Dermis microvascular lymphatic vessel endothelial cell (primary cell): Measurements from ENCODE around the gene NTF4. TPM values are rescaled to one million over a fixed set of nuclear protein-coding genes. Genes with fewer than 3 reads are reported as not detected.
"Not testable (repeated sequence)": the region's sequence is repeated elsewhere in the genome, so short reads cannot be mapped to it uniquely, and the experiment has no call there.

Source experiments
- DNase-seq, 2 donors: peaks; one replicate each; pipeline versions ENCODE4 v3.0.0 to v3.0.0-alpha.2; 2010; ENCODE audit warnings: low read depth in 2 of 2
- total RNA-seq: library from RNA; depleted of rRNA; stranded (reverse); fragments of >200 nt; gene quantifications from 2 replicates; pipeline ENCODE4 v1.2.1, GENCODE V29; 2014

Gene NTF4
- total RNA-seq, 1 donor from 2014 or later, result not detected

DNA sequence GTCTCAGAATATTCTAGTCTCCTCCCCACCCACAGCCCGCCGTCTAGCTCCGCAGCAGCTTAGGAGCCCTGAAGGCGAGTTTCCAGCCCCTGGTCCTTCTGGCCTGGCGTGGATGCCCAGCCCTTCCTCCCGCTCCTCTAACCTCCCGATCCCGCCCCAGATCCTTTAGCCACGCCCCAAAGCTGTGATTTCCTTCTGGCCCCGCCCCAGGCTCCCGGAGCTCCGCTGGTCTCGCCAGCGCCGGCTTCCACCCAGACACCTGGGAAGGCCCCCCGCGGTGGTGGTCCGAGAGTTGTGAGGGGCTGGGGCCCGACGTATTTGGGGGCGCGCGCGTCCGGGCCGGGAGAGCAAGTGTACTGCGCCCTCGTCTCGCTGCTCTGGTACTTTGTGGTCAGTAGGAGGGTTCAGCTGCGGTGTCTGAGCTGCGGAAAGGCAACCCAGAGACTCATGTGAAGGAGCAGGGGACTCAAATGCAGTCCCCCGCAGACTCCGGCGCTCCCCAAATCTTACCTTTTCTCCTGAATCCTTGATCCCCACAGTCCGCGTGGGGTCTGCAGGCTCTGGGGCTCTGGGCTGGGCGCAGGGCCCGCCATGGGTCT lies 6.9 kb downstream of the NTF4 start, which contains the start of gene CGB7:
Gene CGB7, minus strand, starts transcription at position 114 of the 599 bp plus-strand sequence. CDS start 2,374 bp downstream, outside the sequence.
- peak in 1 of 2 donors; percentile 43 for DNase-seq

DNA sequence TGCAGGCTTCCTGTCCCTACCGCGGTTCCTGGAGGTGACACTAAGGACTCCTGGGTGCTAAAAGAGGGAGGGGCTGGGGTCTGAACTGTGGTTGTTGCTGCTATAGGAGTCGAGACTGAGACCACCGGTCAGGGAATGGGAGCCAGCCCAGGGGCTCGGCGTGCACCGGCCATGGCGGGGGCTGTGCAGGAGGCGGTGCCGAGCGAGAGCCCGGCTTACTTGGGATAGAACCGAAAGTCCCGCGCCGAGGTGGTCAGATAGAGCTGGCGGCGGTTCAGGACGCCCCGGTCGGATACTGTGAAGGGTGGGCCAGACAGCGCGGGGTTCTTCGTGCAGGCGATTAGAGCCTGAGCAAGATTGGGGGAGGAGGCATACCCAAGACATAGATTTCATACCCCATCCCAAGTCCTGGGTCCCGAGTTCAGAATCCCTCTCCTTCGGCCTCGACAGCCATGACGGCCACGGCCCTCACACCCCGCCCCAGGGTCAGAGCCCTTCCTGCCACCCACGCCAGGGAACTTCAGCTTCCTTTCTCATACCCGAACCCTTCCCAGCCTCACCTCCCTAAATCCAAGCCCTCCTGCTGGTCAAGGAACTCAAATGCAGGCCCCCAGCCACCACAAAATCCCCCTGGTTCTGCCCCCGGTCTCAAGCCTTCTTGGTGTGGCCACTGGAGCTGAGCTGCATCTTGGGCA lies 7.6 kb downstream of the NTF4 start:
- DNase-seq, result not testable (repeated sequence)

DNA sequence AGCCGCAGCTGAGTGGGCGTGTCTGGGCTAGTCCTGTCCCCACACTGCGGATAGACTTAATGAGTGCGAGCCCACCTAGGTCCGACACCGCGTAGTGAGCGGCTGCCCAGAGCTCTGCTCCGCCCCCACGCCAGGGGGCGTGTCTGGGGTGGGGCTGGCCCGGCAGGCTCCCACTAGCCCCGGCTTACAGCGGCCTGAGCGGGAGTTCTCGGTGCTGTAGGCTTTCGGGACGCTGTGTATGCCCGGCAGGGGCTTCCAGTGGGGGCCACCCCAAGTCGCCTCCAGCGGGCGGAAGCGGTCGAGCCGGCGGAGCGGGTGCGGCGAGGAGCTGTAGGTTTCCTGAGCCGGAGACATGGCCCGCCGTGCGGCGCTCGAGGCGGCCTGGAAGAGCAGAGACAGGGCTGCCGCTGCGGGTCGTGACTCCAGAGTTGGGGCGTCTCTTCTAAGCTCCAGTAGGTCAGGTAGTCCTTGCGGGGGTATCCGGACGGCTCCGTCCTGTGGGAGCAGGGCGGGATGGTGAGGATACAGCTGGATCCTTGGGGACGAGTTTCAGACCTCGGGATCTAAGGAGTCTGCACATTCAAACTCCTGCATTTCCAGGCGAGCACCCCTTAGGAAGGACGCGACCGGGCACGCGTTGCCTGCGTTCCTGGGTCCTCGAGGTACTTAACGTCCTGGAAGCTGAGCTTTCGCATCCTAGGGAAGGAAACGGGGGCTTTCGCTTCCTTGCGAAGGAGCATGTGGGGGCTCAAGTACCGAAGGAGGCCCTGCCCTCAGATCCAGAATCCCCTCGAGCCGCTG lies 8.3 kb downstream of the NTF4 start:
- peak in 1 of 2 donors; percentile 56 for DNase-seq

DNA sequence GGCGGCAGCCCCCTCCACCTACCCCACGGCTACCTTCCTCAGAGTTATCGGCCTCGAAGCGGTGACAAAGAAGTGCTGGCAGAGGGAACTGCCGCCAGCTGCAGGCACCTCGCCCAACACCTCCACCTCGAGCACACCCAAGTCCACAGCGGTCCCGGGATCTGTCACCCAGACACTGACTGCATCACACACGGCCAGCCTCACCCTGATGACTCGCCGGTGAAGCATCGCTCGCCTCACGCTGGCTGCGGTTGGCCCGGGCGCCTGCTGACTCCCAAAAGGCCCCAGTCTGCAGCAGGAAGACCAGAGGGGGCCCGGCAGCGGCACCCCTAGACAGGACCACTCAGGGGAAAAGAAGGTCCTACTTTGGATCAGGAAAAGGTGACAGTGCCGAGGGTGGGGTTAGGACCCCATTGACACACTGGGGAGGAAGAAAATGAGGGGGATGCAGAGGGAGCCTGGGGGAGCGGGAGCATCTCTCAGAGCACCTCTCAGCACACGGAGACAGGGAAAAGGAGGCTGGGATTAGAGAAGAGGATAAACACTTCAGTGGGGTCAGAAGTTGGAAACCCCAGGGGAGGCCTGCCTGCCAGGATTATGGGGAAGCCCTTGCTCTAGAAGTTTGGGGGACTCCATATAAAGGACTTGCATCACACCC lies 14.1 kb downstream of the NTF4 start:
- DNase-seq, result not testable (repeated sequence)

DNA sequence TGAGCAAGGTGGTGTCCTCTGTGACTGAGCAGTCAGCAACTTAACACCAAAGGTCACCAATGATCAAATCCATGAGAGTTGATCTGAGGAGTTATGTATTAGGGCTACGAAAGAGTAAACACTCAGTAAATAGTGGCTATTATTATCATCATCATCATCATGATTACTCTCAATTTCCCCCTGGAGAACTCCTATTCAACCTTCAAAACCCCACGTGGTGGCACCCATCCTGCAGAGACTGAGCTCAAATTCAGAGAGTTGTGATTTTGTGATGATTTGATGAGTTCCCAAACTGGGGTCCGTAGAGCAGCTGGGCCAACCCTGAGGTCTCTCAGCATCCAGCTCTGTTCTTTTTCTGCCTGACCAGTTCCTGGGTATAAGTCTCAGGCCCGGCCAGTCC lies 14.8 kb downstream of the NTF4 start:
- DNase-seq, result not testable (repeated sequence)

DNA sequence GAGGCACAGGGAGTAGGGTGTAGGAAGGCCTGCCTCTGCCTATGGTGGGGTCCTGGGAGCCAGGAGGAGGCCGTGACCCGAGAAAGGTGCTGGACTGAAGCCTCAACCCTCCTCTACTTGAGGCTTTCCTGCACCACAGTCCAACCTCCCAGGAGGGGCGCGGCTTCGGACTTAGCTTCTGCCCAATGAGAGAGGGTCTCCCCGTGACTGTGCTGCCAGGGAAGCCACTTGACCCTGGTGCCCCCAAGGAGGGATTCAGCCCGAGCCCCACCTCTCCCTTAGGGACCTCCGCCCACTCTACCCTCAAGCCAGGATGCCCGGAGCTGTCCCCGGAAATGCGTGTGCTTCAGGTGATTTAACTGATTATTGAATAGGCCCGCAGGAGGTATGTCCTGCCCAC lies 15.6 kb downstream of the NTF4 start, which contains the start of gene CGB8:
Gene CGB8, minus strand, starts transcription at position 101 of the 400 bp plus-strand sequence. CDS start 372 bp downstream, outside the sequence.
- DNase-seq, result not testable (repeated sequence)

DNA sequence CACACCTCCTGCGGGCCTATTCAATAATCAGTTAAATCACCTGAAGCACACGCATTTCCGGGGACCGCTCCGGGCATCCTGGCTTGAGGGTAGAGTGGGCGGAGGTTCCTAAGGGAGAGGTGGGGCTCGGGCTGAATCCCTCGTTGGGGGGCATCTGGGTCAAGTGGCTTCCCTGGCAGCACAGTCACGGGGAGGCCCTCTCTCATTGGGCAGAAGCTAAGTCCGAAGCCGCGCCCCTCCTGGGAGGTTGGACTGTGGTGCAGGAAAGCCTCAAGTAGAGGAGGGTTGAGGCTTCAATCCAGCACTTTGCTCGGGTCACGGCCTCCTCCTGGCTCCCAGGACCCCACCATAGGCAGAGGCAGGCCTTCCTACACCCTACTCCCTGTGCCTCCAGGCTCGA lies 21.1 kb downstream of the NTF4 start, which contains the start of gene CGB5:
Gene CGB5, plus strand, starts transcription at position 301 of the 400 bp plus-strand sequence. CDS start 362 bp downstream, outside the sequence.
- DNase-seq, result not testable (repeated sequence)

DNA sequence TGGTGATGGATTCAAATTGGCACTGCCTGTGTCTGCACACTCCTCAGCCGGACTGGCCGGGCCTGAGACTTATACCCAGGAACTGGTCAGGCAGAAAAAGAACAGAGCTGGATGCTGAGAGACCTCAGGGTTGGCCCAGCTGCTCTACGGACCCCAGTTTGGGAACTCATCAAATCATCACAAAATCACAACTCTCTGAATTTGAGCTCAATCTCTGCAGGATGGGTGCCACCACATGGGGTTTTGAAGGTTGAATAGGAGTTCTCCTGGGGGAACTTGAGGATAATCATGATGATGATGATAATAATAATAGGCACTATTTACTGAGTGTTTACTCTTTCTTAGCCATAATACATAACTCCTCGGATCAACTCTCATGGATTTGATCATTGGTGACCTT lies 22.0 kb downstream of the NTF4 start:
- DNase-seq, result not testable (repeated sequence)

DNA sequence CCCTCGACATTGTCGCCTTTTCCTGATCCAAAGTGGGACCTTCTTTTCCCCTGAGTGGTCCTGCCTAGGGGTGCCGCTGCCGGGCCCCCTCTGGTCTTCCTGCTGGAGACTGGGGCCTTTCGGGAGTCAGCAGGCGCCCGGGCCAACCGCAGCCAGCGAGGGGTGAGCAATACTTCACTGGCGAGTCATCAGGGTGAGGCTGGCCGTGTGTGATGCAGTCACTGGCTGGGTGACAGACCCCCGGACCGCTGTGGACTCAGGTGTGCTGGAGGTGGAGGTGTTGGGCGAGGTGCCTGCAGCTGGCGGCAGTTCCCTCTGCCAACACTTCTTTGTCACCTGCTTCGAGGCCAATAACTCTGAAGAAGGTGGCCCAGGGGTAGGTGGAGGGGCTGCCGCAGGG lies 22.4 kb downstream of the NTF4 start:
- DNase-seq, result no peak

DNA sequence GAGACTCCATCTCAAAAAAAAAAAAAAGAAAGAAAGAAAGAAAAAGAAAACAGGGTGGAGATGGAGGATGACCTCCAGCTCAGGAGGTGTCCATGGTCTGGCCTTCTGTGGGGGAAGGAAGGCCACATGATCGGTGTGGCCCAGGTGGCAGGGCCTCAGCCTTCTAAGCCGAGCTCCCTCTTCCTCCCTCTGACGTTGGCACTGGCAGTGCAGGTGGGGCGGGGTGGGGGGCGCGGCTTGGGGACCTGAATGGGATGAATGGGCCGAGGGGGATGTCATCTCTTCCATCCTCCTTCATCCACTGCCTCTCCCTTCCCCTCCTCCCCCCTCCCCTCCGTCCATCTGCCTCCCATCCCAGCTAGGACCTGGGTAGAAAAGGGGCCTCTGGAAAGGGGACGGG lies 24.9 kb downstream of the NTF4 start:
- DNase-seq, result not testable (repeated sequence)

DNA sequence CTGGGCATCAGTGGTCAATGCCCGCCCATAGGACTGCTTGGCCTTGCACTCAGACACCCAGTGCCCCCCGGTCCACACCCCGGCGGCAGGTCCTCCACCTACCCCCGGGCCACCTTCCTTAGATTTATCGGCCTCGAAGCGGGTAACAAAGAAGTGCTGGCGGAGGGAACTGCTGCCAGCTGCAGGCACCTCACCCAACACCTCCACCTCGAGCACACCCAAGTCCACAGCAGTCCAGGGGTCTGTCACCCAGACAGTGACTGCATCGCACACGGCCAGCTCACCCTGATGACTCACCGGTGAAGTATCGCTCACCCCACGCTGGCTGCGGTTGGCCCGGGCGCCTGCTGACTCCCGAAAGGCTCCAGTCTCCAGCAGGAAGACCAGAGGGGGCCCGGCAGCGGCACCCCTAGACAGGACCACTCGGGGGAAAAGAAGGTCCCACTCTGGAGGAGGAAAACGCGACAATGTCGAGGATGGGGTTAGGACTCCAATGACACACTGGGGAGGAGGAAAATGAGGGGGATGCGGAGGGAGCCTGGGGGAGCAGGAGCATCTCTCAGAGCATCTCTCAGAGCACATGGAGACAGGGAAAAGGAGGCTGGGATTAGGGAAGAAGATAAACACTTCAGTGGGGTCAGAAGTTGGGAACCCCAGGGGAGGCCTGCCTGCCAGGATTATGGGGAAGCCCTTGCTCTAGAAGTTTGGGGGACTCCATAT lies 25.9 kb downstream of the NTF4 start:
- DNase-seq, result not testable (repeated sequence)

DNA sequence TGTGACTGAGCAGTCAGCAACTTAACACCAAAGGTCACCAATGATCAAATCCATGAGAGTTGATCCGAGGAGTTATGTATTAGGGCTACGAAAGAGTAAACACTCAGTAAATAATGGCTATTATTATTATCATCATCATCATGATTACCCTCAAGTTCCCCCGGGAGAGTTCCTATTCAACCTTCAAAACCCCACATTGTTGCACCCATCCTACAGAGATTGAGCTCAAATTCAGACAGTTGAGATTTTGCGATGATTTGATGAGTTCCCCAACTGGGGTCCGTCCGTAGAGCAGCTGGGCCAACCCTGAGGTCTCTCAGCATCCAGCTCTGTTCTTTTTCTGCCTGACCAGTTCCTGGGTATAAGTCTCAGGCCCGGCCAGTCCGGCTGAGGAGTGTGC lies 26.5 kb downstream of the NTF4 start:
- DNase-seq, result not testable (repeated sequence)

DNA sequence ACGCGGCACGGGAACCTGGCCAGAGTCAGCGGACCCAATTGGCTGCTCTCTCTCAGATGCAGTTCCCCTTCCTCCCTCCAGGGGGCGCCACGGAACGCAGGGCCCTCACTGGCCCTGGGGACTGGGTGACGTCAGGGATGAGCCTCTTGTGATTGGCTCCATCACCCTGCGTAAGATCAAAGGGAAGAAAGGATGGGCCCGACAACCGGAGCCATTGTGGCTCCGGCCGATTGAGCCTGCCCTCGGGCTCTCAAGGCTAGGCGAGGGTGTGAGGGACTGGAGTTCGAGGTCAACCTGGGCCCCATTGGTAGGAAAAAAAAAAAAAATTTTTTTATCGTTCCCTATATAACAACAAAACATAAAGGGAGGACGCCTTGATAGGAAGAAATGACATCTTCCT lies 27.8 kb downstream of the NTF4 start, which contains the start of gene CGB1:
Gene CGB1, minus strand, starts transcription at position 81 of the 400 bp plus-strand sequence. CDS start 184 bp downstream, outside the sequence.
- not testable (repeated sequence) for DNase-seq

DNA sequence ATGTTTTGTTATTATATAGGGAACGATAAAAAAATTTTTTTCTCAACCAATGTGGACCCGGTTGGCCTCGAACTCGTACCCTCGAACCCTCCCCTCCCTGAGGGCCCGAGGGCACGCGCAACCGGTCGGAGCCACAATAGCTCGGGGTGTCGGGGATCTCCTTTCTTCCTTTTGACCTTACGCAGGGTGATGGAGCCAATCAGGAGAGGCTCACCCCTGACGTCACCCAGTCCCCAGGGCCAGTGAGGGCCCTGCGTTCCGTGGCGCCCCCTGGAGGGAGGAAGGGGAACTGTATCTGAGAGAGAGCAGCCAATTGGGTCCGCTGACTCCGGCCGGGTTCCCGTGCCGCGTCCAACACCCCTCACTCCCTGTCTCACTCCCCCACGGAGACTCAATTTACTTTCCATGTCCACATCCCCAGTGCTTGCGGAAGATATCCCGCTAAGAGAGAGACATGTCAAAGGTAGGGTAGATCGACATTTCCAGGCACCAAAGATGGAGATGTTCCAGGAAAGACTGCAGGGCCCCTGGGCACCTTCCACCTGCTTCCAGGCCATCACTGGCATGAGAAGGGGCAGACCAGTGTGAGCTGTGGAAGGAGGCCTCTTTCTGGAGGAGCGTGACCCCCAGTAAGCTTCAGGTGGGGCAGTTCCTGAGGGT lies 32.8 kb downstream of the NTF4 start, which contains the start of gene CGB2:
Gene CGB2, plus strand, starts transcription at position 249 of the 660 bp plus-strand sequence. Its CDS starts 206 bp downstream, at position 455.
- peak in 1 of 2 donors; percentile 24 for DNase-seq

DNA sequence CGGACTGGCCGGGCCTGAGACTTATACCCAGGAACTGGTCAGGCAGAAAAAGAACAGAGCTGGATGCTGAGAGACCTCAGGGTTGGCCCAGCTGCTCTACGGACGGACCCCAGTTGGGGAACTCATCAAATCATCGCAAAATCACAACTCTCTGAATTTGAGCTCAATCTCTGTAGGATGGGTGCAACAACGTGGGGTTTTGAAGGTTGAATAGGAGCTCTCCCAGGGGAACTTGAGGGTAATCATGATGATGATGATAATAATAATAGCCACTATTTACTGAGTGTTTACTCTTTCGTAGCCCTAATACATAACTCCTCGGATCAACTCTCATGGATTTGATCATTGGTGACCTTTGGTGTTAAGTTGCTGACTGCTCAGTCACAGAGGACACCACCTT lies 34.3 kb downstream of the NTF4 start:
- not testable (repeated sequence) for DNase-seq

DNA sequence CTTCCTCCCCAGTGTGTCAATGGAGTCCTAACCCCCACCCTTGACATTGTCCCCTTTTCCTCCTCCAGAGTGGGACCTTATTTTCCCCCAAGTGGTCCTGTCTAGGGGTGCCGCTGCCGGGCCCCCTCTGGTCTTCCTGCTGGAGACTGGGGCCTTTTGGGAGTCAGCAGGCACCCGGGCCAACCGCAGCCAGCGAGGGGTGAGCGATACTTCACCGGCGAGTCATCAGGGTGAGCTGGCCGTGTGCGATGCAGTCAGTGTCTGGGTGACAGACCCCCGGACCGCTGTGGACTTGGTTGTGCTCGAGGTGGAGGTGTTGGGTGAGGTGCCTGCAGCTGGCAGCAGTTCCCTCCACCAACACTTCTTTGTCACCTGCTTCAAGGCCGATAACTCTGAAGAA lies 34.9 kb downstream of the NTF4 start:
- DNase-seq, result not testable (repeated sequence)

DNA sequence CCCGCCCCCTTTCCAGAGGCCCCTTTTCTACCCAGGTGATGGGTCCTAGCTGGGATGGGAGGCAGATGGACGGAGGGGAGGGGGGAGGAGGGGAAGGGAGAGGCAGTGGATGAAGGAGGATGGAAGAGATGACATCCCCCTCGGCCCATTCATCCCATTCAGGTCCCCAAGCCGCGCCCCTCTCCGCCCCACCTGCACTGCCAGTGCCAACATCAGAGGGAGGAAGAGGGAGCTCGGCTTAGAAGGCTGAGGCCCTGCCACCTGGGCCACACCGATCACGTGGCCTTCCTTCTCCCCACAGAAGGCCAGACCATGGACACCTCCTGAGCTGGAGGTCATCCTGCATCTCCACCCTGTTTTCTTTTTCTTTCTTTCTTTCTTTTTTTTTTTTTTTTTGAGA lies 35.9 kb downstream of the NTF4 start:
- not testable (repeated sequence) for DNase-seq

DNA sequence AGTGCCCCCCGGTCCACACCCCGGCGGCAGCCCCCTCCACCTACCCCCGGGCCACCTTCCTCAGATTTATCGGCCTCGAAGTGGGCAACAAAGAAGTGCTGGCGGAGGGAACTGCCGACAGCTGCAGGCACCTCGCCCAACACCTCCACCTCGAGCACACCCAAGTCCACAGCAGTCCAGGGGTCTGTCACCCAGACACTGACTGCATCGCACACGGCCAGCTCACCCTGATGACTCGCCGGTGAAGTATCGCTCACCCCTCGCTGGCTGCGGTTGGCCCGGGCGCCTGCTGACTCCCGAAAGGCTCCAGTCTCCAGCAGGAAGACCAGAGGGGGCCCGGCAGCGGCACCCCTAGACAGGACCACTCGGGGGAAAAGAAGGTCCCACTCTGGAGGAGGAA lies 39.0 kb downstream of the NTF4 start:
- not testable (repeated sequence) for DNase-seq

DNA sequence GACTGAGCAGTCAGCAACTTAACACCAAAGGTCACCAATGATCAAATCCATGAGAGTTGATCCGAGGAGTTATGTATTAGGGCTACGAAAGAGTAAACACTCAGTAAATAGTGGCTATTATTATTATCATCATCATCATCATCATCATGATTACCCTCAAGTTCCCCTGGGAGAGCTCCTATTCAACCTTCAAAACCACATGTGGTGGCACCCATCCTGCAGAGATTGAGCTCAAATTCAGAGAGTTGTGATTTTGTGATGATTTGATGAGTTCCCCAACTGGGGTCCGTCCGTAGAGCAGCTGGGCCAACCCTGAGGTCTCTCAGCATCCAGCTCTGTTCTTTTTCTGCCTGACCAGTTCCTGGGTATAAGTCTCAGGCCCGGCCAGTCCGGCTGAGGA lies 39.5 kb downstream of the NTF4 start:
- not testable (repeated sequence) for DNase-seq

DNA sequence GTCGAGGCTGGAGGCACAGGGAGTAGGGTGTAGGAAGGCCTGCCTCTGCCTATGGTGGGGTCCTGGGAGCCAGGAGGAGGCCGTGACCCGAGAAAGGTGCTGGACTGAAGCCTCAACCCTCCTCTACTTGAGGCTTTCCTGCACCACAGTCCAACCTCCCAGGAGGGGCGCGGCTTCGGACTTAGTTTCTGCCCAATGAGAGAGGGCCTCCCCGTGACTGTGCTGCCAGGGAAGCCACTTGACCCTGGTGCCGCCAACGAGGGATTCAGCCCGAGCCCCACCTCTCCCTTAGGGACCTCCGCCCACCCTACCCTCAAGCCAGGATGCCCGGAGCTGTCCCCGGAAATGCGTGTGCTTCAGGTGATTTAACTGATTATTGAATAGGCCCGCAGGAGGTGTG lies 40.4 kb downstream of the NTF4 start, which contains the start of gene CGB3:
Gene CGB3, minus strand, starts transcription at position 101 of the 400 bp plus-strand sequence. CDS start 362 bp downstream, outside the sequence.
- not testable (repeated sequence) for DNase-seq
